Esophagus squamous epithelium (tissue), 5 donors: ENCODE results near the gene COL15A1. TPM values are rescaled to one million over a fixed set of nuclear protein-coding genes. Genes with fewer than 3 reads are reported as not detected.

Experiments used
- DNase-seq: peaks from one replicate; lab custom pipeline; 2025; lab: John Stamatoyannopoulos, UW
- H3K27ac ChIP-seq, 4 donors: fragments of 200-600 bp; sonication (generic); one replicate each; pipeline ENCODE4 v1.5.1; 2016 to 2019; ENCODE audit warnings: mild to moderate bottlenecking in 1 of 4
- H3K27me3 ChIP-seq, 4 donors: fragments of 200-600 bp; sonication (generic); 1 replicate in 3 of 4; 2 replicates in 1 of 4; pipeline versions ENCODE4 v1.5.1 to v1.6.0; 2017 to 2021; ENCODE audit warnings: antibody characterized with exemption in 1 of 4
- H3K36me3 ChIP-seq, 3 donors: fragments of 200-600 bp; sonication (generic); one replicate each; pipeline ENCODE4 v1.5.1; 2016 to 2019
- H3K4me1 ChIP-seq, 3 donors: fragments of 200-600 bp; sonication (generic); one replicate each; pipeline ENCODE4 v1.5.1; 2017 to 2019
- H3K4me3 ChIP-seq, 4 donors: fragments of 200-600 bp; sonication (generic); 1 replicate in 3 of 4; 2 replicates in 1 of 4; pipeline ENCODE4 v1.5.1; 2016 to 2019; ENCODE audit warnings: mild to moderate bottlenecking in 2 of 4, moderate library complexity in 1 of 4
- H3K9me3 ChIP-seq, 3 donors: fragments of 200-600 bp; sonication (generic); one replicate each; pipeline ENCODE4 v1.5.1; 2016 to 2019
- POLR2A ChIP-seq, 4 donors: fragments of 450-650 bp; IDR thresholded peaks; one replicate each; pipeline ENCODE4 v1.6.1; 2017; ENCODE audit warnings: antibody characterized with exemption in 4 of 4, mild to moderate bottlenecking in 4 of 4, moderate library complexity in 3 of 4
- WGBS, 2 donors: methylation state at CpG; one replicate each; pipeline ENCODE4 v1.1.5; 2018; 5-methylcytosine and 5-hydroxymethylcytosine counted together
- intact Hi-C: fragments of 100-400 bp; cut with DNase I; formaldehyde crosslinking; loops from one replicate; pipeline ENCODE4 v1.15.0; 2022
- total RNA-seq, 4 donors: library from RNA; depleted of rRNA; stranded (reverse); fragments of >200 nt; gene quantifications; one replicate each; pipeline ENCODE4 v1.1.0, GENCODE V29; 2016
- TF ChIP-seq, protein P1 (sequence below), 6 experiments: fragments of 450-650 bp in 4 of 6; fragments of 200-600 bp in 2 of 6; sonication (generic) in 2 of 6; IDR thresholded peaks; one replicate each; pipeline ENCODE4 v1.5.1; 2016 to 2019; ENCODE audit warnings: antibody characterized with exemption in 6 of 6, mild to moderate bottlenecking in 4 of 6, moderate library complexity in 4 of 6
- donor health status: DM: yes; HTN: yes; CAD: no.

COL15A1 gene
- total RNA-seq, 4 donors from 2014 or later: 3.4 to 33.2 (median 9.7) TPM

DNA sequence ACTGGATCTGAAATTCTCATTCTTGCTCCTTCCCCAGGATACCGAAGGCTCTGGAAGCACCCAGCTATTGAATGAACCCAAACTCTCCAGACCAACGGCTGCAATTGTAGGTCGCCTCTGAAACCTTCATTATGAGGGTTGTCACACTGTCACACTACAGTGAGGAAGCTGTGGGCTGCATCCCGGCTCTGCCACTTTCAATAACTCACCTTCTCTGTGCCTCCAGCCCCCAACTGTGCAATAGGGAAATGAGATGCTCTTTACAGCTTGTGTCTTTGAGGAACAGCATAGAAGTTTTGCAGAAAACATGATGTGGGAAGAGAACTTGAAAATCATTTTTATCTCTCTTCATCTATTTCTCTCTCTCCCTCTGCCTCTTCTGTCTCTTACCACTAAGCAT is 91.6 kb downstream of the COL15A1 start:
- WGBS, 2 donors: 75 to 83% methylated on average over 4 of the region's 4 CpGs
- Histone ChIP-seq H3K27ac (no peak overlapping the region), H3K4me1 (peaks cover 0 to 1% (median 0%) of the 10 kb centered on the region in 3 donors), H3K4me3 (no peak overlapping the region), H3K9me3 (no peaks in the 10 kb centered on the region), H3K27me3 (no peaks in the 10 kb centered on the region), H3K36me3 (peaks cover 0 to 10% (median 0%) of the 10 kb centered on the region in 3 donors)
- DNase-seq: no peak
- intact Hi-C loops: no loop called here
- no peak for TF ChIP-seq POLR2A (IDR thresholded peaks at IDR 0.05)
- TF ChIP-seq, protein P1, sequence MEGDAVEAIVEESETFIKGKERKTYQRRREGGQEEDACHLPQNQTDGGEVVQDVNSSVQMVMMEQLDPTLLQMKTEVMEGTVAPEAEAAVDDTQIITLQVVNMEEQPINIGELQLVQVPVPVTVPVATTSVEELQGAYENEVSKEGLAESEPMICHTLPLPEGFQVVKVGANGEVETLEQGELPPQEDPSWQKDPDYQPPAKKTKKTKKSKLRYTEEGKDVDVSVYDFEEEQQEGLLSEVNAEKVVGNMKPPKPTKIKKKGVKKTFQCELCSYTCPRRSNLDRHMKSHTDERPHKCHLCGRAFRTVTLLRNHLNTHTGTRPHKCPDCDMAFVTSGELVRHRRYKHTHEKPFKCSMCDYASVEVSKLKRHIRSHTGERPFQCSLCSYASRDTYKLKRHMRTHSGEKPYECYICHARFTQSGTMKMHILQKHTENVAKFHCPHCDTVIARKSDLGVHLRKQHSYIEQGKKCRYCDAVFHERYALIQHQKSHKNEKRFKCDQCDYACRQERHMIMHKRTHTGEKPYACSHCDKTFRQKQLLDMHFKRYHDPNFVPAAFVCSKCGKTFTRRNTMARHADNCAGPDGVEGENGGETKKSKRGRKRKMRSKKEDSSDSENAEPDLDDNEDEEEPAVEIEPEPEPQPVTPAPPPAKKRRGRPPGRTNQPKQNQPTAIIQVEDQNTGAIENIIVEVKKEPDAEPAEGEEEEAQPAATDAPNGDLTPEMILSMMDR (IDR thresholded peaks at IDR 0.05): no peak

DNA sequence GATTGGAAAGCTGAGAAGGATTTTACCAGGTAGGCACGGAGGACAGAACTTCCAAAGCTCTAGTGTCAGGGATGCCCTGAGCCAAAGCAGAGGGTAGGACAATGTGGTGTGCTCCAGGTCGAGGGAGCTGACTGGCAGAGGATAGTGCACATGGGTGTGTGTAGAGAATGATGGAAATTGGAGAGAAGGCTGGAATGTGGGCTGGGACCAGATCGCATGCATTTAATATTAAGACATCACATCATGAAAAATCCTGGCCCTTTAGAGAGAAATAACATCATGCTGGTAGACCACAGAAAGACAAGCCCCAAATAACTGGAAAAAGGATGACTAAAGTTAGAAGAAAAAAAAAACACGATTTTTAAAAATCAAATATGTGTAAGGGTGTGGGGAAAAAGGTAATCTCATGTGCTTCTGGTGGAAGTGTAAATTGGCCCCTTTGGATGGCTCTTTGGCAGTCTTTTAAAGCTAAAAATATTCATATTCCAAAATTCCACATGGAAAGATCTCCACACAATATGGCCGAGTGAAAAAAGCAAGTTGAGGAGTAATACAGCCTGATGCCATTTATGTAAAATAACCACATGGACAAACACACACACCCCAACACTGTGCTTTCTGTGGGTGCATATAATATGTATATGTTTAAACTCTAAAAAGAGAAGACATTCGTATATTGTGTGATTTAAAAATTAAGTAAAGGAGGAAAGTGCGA is 94.2 kb downstream of the COL15A1 start:
- intact Hi-C loops: no loop called here
- no peak for DNase-seq
- Histone ChIP-seq H3K36me3 (peaks cover 0 to 10% (median 0%) of the 10 kb centered on the region in 3 donors), H3K27me3 (no peaks in the 10 kb centered on the region), H3K9me3 (no peaks in the 10 kb centered on the region), H3K4me3 (no peak overlapping the region), H3K4me1 (peaks cover 0 to 14% (median 0%) of the 10 kb centered on the region in 3 donors), H3K27ac (no peak overlapping the region)
- 61 to 67% methylated on average over 7 of the region's 7 CpGs for WGBS, 2 donors
- no peak for TF ChIP-seq POLR2A (IDR thresholded peaks at IDR 0.05)
- TF ChIP-seq, protein P1 (IDR thresholded peaks at IDR 0.05): no peak

DNA sequence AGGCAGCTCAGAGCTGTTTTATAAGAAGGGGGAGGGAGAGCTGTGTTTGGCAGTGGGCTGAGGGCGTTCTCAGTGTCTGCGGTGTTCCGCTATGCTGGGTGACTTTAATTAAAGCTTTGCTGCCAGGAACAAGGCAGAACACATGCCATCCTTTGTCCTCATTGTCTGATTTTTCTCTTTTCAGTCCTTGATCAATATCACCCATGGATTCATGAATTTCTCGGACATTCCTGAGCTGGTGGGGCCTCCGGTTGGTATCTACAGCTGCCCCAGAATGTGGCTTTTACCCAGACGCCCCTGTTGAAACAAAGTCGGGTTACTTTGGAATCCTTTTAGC is 94.7 kb downstream of the COL15A1 start:
- Histone ChIP-seq H3K27ac (no peak overlapping the region), H3K9me3 (no peaks in the 10 kb centered on the region), H3K36me3 (peaks cover 0 to 10% (median 0%) of the 10 kb centered on the region in 3 donors), H3K4me1 (peaks cover 0 to 14% (median 0%) of the 10 kb centered on the region in 3 donors), H3K27me3 (no peaks in the 10 kb centered on the region), H3K4me3 (no peak overlapping the region)
- no peak for DNase-seq
- TF ChIP-seq, protein P1 (IDR thresholded peaks at IDR 0.05): no peak
- TF ChIP-seq POLR2A (IDR thresholded peaks at IDR 0.05): no peak
- intact Hi-C loops: no loop called here
- WGBS, 2 donors: 46 to 74% methylated on average over 7 of the region's 7 CpGs

DNA sequence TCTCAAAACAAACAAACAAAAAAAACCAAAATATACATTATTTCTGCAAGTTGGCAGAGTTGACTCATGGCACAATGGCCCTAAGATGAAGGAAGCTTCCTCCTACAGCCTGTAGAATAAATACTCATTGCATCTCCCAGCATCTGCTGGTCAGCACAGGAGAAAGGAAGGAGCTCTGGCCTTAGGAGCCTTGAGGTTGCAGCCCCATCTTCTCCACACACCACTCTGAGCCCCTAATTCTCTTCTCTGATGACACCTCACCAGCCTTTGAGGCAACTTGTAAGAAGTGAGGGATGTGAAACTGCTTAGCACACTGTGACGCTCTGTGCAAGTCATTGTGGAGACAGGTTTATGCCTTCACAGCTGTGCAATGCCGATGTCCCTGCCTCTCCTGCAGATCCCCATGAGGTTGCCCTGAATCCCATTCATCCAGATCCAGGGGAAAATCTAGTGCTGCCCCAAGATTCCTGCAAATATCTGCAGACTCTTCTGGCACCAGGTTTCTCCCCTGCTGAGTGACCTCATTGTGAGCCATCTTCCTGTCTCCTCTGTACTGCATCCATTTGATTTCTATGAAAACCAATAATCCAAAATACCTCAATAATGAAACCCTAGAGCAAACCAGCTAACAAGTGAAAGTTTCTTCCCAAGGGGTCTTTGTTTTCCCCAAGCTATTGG is 95.9 kb downstream of the COL15A1 start:
- DNase-seq: no peak
- intact Hi-C loops: no loop called here
- WGBS, 2 donors: 73 to 78% methylated on average over 2 of the region's 2 CpGs
- TF ChIP-seq POLR2A (IDR thresholded peaks at IDR 0.05): no peak
- TF ChIP-seq, protein P1 (IDR thresholded peaks at IDR 0.05): no peak
- H3K27ac ChIP-seq: no peak overlapping the region
- peaks cover 0 to 14% (median 0%) of the 10 kb centered on the region in 3 donors for H3K4me1 ChIP-seq
- H3K36me3 ChIP-seq: peaks cover 0 to 18% (median 0%) of the 10 kb centered on the region in 3 donors
- H3K4me3 ChIP-seq: no peak overlapping the region
- H3K27me3 ChIP-seq: no peaks in the 10 kb centered on the region
- H3K9me3 ChIP-seq: peaks cover 0 to 1% (median 0%) of the 10 kb centered on the region in 3 donors
